COLO668 (cell line): ENCODE data around the gene RFTN1.

Experiments
- DNase-seq: peaks from one replicate; lab custom pipeline; 2025; ENCODE audit not compliant: unreplicated experiment; lab: John Stamatoyannopoulos, UW

The RFTN1 gene

DNA sequence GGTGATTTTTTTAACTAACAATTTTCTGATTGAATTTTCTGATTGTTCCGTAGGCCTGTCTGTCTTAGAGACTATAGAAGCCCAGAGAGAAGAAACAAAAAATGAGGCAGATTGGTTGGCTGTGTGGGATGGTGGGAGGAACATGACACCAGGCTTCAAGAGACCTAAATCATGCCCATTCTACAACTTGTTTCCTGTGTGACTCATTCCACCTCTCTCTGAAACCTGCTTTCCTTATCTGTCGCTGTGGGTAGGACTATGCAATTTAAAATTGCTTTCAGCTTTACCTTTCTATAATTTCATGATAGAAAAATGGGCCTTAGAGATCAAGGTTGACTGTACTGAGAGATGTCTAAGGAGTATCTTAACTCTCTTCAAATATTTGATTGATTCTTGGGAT, 203.9 kb downstream of the RFTN1 start:
- no peak for DNase-seq

DNA sequence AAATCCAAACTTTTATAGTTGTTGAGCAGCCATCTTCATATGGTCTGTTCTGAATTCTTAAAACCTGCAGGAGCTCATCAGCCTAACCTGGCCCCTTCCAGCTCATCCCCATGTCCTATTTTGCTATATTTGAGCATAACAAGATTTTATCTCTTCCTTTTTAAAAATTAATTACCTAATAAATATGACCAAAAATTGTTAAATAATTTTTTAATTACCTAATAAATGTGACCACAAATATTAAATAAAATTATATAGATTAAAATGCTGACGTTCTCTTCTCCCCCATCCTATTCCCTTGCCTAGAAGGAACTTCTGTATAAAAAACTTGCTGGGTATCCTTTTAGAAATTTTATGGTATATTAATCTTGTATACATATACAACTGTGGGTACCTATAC, 204.8 kb downstream of the RFTN1 start:
- no peak for DNase-seq

DNA sequence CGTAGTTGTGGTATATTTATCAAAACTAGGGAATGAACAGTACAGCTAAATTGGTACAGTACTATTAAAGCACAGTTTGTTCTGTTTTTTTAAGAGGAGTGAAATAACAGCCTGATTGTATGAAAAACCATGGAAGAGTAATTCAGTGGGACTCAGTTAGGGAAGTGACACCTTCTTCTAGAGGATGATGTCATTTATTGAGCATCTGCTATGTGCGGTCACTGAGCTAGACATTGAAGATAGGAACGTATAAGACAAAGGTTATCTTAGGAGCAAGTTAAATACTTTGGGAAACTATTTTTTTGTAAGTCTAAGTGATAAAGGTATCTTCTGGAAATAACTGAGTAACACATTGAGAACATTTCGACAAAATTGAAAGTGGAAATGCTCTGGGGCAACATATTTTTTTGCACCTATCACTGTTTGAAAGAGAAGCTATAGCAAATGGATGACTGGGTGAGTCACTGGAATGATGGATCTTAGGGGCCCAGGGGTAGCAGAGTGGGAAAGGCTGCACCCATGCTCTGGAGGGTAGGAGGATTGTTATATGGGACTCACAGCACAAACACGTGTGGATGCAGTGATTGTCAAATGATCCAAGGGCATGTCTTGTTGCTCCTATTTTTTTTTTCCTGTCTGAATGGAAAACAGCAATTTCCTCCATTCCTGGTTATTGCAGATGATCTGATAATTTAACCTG, 205.5 kb downstream of the RFTN1 start:
- DNase-seq = no peak

DNA sequence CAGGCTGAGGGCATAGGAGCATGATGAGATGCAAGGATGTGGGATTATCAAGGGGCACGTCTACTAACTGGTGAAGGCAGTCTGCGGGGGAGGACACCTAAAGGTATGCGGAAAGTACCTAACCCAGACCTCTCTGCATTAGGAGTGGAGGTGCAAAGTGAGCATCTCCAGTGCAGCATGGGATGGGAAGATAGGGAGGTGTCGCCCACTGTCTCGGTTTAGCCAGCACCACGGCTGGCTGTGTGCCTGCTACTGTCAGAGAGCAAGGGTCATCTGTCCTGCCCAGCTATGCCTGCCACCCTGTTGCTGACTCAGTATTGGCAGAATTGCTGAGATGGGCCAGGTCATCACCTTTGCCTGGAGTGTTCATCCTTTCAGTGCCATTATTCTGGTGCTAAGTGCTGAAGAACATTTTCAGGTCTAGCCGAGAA, 208.4 kb downstream of the RFTN1 start:
- DNase-seq = no peak

- DNase-seq = no peak
These were observed 209.2 kb downstream of the RFTN1 start for GRCh38 chr3:16304061-16305010.

DNA sequence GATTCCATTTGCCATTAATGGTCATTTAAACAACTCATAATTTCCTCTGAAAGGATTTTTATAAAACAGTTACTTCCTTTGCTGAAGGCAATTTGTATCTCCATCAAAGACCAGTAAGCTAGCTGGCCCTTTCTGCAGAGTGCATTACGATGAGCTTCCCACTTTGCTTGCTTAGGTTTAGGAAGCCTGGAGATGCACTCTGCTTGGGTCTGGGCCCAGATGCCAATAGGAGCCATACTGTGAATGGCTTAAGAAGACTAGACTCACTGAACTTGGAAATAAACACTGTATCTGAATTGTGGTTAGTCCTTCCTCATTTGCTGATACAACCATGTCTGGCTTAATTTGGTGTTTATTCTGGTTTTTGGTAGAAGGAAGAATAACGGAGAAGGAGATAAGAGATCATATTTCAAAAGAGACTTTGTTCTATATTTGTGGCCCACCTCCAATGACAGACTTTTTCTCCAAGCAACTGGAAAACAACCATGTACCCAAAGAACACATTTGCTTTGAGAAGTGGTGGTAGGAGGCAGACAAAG, 210.4 kb downstream of the RFTN1 start:
- DNase-seq = no peak

GRCh38 chr3:16302082-16302631, 211.3 kb downstream of the RFTN1 start:
- no peak for DNase-seq

- DNase-seq = no peak
These were observed 212.0 kb downstream of the RFTN1 start for GRCh38 chr3:16301507-16301906.

DNA sequence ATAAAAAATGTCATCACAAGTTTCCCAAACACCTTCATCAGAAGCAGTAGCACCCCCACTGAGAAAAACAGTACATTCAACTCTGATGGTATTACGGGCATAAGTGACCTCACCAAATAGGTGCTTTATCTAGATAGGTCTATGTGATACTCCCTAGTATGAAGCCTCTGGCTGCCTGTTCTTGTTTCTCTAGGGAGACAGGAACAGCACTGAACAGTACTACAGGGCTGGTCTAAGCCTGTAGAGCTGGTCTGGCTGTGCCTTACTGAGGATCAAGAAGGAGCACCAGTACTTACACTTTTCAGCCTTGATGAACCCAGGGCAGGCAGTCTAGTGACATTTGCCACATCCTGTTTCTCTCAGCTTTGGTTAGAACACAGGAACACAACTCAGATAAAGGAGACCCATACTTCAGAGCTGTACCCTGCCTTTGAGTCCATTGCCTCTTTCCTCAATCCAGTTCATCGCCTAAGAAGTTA, 212.6 kb downstream of the RFTN1 start:
- no peak for DNase-seq

GRCh38 chr3:16300307-16300706, 213.2 kb downstream of the RFTN1 start:
- no peak for DNase-seq

DNA sequence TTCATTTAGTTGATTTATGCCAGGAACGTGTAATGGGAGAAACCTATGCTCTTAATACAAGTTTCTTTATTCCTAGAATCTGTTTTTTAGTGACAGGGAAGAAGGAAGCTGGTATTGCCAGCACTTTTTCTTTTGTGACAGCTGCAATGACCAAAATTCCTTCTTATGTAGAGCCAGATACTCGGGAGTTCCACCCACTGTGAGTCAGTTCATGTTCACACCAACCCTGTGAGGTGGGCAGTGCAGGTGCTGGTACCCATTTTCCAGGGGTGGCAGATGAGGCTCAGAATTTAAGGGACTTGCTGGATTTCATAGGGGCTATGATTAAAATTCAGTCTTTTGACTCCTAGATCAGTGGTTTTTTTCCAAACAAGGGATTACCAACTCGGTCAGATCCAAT, 213.8 kb downstream of the RFTN1 start:
- no peak for DNase-seq

- DNase-seq = no peak
These were observed 214.6 kb downstream of the RFTN1 start for GRCh38 chr3:16298891-16299290.

DNA sequence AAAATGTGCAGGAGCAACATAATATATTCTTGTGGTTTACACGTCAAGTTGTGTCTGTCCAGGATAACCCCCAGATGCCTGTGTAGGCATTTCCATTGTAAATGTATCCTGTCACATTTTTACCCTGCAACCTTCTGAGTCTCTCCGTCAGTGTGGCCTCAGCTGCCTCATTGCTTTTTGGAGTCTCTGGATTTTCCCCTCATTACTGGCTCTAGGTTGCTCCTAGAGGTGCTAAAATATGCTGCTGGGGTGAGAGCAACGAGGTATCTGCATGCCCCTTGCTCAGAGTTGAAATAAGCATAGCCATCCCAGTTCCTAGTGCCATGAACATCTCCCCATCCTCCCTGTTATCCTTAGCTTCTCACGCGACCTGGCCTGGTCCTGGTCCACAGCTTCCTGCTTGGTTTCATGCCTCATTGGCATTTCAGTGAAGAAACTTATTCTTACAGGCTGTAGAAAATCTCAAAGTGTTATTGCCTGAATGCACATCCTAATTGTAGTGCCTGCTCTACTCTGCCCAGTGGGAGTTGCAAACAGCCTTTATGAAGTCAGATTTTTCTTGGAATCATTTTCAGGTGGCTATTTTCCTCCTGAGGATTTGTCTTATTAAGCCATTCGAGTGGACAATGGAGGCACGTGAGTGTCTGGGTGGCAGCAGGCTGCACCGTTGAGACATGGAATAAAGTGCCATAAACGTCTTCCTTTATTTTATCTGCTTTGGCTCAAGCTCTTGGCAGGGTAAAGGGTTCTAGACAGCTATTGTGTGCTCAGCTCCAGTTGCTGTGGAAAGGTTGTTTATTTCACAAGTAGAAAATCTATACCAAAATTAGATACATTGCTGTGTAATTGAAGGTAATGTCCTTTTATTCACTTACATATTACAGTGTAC, 215.3 kb downstream of the RFTN1 start:
- no peak for DNase-seq

DNA sequence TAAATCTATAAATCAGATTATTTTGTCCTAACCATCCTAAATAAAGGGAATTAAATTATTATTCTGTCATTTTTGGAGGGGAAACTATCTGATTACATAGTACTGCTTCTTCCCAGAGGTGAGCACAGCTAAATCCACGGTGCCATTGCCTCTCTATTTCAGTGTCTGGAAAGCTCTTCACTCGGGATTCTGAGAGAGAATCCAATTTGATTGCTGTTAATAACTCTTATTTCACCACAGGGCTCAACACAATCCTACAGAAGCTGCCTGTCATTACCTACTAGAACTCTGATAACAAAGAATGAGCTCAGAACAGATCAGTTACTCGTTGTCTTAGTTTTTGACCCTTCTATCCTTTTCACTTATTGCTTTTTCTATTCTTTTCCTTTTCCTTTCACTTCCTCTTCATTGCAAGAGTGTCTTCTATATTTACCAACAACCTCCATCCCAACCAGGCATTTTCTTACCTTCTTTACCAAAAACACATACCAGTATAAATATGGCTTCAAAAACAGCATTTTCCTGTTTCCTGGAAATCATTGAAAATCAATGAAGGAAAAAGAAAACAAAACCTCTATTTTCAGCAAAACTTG, 218.1 kb downstream of the RFTN1 start:
- DNase-seq = no peak

DNA sequence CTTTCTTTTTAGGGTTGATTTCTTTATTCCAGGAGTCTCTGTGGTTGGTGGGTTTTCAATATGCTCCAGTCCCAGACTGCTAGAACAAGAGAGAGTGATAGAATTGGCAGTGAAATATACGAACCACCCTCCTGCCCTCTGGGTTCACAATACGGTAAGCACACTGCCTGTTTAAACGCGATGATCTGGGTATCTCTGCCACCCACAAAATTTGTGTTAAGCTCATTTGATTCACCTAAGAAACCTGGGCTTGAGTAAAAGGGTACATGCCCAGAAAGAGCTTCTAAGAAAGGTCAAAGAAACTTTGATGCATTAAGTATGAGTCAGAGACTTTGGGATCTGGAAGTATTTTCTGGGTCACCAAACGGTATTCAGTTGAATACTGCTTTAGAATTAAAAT, 218.7 kb downstream of the RFTN1 start:
- DNase-seq = no peak

GRCh38 chr3:16290827-16291196, 222.7 kb downstream of the RFTN1 start:
- DNase-seq = no peak

DNA sequence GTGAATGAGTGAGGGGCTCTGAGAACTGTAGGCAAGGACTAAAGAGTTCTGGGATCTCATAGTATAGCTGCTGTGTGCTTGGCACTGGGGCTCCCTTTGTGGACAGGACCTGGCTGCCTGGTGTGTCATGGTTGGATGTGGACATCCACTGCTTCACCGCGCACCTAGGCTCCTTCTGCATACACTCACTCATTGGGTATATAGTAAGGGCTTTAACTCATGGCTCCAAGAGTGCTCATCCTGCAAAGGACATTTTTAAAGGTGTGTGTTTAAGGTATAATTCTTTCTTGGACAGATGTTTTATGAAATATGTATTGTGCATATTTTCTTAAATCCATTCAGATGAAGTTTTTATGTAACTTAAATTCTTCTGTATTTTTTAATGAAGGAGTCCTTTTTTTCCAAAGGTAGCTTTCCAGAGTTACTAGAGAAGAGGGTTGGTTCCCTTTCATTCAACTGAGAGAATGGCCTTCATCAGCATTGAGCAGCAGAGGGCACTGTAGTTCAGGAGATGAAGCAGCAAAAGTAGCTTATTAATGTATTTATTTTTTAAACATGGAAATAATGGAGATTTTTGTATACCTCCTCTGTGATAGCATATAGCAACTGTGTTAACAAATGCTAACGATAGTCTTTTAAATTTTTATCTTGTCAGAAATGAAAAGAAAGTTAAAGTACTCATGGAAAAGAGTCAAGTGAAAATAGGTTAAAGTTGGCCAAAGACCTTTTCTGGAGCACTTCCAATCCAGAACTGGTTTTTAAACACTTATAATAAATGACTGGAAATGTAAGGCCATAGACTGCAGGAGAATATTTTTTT, 223.3 kb downstream of the RFTN1 start:
- DNase-seq = peak; percentile 14

DNA sequence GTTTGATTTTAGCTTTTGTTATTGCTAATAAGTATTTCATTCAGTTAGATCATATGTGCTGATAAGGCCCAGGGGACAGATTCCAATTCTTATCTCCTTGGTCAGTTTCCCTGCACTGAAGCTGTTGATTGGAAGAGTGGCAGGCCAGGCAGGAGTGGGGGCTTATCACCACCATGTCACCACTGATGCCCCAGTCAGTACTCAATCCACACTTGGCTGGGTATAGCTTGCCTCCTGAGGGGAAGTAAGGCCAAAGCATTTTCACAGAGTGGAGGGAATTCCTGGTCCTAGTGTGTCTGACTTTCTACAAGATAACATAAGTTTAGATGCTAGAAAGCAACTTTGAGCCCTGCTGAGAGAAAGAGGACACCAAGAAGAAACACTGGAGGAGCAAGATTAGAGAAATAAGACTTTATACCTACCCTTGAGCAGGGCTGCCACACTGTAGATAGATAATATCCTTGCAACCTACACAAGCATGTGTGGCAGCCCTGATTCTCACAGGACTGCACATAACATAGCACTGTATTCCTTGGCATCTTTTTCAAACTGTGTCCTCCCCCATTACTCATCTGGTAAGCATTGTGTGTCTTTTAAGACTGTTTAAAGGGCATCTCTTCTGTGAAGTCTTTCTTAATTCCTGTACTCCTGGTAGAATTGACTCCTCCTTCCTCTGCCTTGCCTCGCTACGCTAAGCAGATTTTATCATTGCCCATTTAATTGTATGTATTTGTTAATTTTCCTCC, 224.2 kb downstream of the RFTN1 start:
- no peak for DNase-seq

DNA sequence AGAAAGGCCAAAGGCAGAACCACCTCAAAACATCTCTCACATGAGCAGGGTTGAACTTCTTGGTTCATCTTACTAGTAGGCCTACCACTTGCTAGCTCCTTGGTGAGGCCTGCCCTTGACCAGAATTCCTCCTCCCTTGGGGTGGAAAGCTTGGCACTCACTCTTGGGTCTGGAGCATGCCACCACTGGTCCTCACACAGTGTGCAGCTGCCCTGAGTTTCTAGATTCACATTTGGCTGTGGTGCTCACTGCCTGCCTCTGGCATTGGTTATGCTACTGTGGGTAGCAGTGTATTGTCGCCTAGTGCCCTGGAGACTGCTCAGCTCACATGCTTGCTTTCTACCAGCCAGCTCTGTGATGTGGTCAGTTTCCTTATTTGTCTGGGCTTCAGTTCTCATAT, 224.8 kb downstream of the RFTN1 start:
- DNase-seq = no peak
